ENCODE data around the gene HMGXB3. TPM values are rescaled to one million over a fixed set of nuclear protein-coding genes. Genes with fewer than 3 reads are reported as not detected.

The HMGXB3 gene
- polyA plus RNA-seq, 1 donor from 2014 or later = 66.6 TPM

GRCh38 chr5:149959406-149960236, 40.9 kb upstream of the HMGXB3 start:
- H3K27me3 ChIP-seq (ENCODE audit: insufficient read depth, low read depth, low read length) = no peaks in the 10 kb centered on the region
- H4K20me1 ChIP-seq (ENCODE audit: insufficient read depth) = no peaks in the 10 kb centered on the region
- H3K27ac ChIP-seq (ENCODE audit: low read length) = peak overlapping the region; percentile 78
- no peaks in the 10 kb centered on the region for H3K79me2 ChIP-seq (replicated peaks; ENCODE audit: insufficient read depth, low read length)
- H3K4me2 ChIP-seq (ENCODE audit: low read length) = peak overlapping the region; percentile 66
- TF ChIP-seq RAD21 (conservative IDR thresholded peaks at IDR 0.05) (no peak), CTCF (IDR thresholded peaks at IDR 0.05; ENCODE audit: poor library complexity, severe bottlenecking) (peak; percentile 65), POLR2AphosphoS5 (IDR thresholded peaks at IDR 0.05) (no peak), SMC3 (conservative IDR thresholded peaks at IDR 0.05; ENCODE audit: poor library complexity) (peak; percentile 24)
- no peaks in the 10 kb centered on the region for H3K9me2 ChIP-seq (ENCODE audit: insufficient read depth, low read length)
- H3F3A ChIP-seq (ENCODE audit: insufficient read depth, low read length, poor library complexity, severe bottlenecking) = peaks cover 6% of the 10 kb centered on the region
- H3K9me3 ChIP-seq (ENCODE audit: low read length) = no peaks in the 10 kb centered on the region
- H3K9ac ChIP-seq (ENCODE audit: low read length) = peak overlapping the region; percentile 88
- peak overlapping the region; percentile 87 for H2AFZ ChIP-seq (ENCODE audit: low read depth, low read length)
- peak overlapping the region; percentile 98 for H3K4me3 ChIP-seq (ENCODE audit: low read length)
- no peaks in the 10 kb centered on the region for H3K36me3 ChIP-seq (ENCODE audit: insufficient read depth, low read length)

GRCh38 chr5:149960272-149961185, 40.0 kb upstream of the HMGXB3 start, which contains the start of gene SLC26A2:
Gene SLC26A2, plus strand, starts transcription at chr5:149960758. Its CDS starts 16,895 bp downstream, at chr5:149977653.
- H4K20me1 ChIP-seq (ENCODE audit: insufficient read depth) = no peaks in the 10 kb centered on the region
- H3K9ac ChIP-seq (ENCODE audit: low read length) = peak within 1 kb of the TSS; percentile 88
- no peaks in the 10 kb centered on the region for H3K9me3 ChIP-seq (ENCODE audit: low read length)
- H3F3A ChIP-seq (ENCODE audit: insufficient read depth, low read length, poor library complexity, severe bottlenecking) = peaks cover 6% of the 10 kb centered on the region
- peak within 1 kb of the TSS; percentile 78 for H3K27ac ChIP-seq (ENCODE audit: low read length)
- H3K36me3 ChIP-seq (ENCODE audit: insufficient read depth, low read length) = no peaks in the 10 kb centered on the region
- peak within 1 kb of the TSS; percentile 66 for H3K4me2 ChIP-seq (ENCODE audit: low read length)
- H3K27me3 ChIP-seq (ENCODE audit: insufficient read depth, low read depth, low read length) = no peaks in the 10 kb centered on the region
- H3K9me2 ChIP-seq (ENCODE audit: insufficient read depth, low read length) = no peaks in the 10 kb centered on the region
- H3K79me2 ChIP-seq (replicated peaks; ENCODE audit: insufficient read depth, low read length) = no peaks in the 10 kb centered on the region
- H2AFZ ChIP-seq (ENCODE audit: low read depth, low read length) = peak within 1 kb of the TSS; percentile 87
- TF ChIP-seq CTCF (IDR thresholded peaks at IDR 0.05; ENCODE audit: poor library complexity, severe bottlenecking) = no peak
- no peak for TF ChIP-seq TAF1 (IDR thresholded peaks at IDR 0.05; ENCODE audit: low read depth)
- no peak for TF ChIP-seq EP300 (conservative IDR thresholded peaks at IDR 0.05; ENCODE audit: poor library complexity, severe bottlenecking)
- TF ChIP-seq SMC3 (conservative IDR thresholded peaks at IDR 0.05; ENCODE audit: poor library complexity) = peak; percentile 31
- peak; percentile 89 for TF ChIP-seq REST (IDR thresholded peaks at IDR 0.05; ENCODE audit: borderline replicate concordance)
- peak; percentile 93 for TF ChIP-seq POLR2AphosphoS5 (IDR thresholded peaks at IDR 0.05)
- no peak for TF ChIP-seq RAD21 (conservative IDR thresholded peaks at IDR 0.05)
- peak; percentile 84 for TF ChIP-seq MXI1 (conservative IDR thresholded peaks at IDR 0.05; ENCODE audit: poor library complexity, severe bottlenecking)
- no peak for TF ChIP-seq EZH2 (IDR thresholded peaks at IDR 0.05; ENCODE audit: borderline replicate concordance, insufficient read depth, low read length, poor library complexity, severe bottlenecking)
- peak within 1 kb of the TSS; percentile 98 for H3K4me3 ChIP-seq (ENCODE audit: low read length)
